ENCODE results near the gene SLC6A12. TPM values are rescaled to one million over a fixed set of nuclear protein-coding genes. Genes with fewer than 3 reads are reported as not detected.

The SLC6A12 gene
- total RNA-seq, 1 donor from 2014 or later = not detected

DNA sequence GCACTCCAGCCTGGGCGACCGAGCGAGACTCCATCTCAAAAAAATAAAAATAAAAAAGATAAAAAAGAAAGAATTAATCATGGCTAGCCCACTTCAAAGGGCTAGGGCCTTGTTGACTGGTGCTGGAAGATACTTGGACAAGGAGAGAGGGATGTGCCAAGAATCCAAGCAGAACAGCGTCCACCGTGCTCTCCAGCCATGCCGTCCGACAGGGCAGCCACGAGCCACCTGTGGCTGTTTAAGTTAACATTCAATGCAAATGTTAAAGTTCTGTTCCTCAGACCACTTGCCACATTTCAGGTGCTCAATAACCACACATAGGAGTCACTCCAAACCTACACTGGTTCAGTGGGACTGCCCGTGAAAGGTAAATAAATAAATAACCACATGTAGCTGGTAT lies 27.3 kb upstream of the SLC6A12 start:
- intact Hi-C loops (cut with DNase I) = no loop called here
- Histone ChIP-seq H3K27me3 (no peaks in the 10 kb centered on the region), H3K4me1 (no peaks in the 10 kb centered on the region), H3K9me3 (no peaks in the 10 kb centered on the region), H3K27ac (no peak overlapping the region), H3K36me3 (no peaks in the 10 kb centered on the region), H3K4me3 (no peak overlapping the region)
- TF ChIP-seq POLR2A (IDR thresholded peaks at IDR 0.05) (no peak), POLR2AphosphoS5 (IDR thresholded peaks at IDR 0.05; ENCODE audit: insufficient read depth in 1 of 2, low read depth in 1 of 2) (no peak)
- TF ChIP-seq, protein P1, sequence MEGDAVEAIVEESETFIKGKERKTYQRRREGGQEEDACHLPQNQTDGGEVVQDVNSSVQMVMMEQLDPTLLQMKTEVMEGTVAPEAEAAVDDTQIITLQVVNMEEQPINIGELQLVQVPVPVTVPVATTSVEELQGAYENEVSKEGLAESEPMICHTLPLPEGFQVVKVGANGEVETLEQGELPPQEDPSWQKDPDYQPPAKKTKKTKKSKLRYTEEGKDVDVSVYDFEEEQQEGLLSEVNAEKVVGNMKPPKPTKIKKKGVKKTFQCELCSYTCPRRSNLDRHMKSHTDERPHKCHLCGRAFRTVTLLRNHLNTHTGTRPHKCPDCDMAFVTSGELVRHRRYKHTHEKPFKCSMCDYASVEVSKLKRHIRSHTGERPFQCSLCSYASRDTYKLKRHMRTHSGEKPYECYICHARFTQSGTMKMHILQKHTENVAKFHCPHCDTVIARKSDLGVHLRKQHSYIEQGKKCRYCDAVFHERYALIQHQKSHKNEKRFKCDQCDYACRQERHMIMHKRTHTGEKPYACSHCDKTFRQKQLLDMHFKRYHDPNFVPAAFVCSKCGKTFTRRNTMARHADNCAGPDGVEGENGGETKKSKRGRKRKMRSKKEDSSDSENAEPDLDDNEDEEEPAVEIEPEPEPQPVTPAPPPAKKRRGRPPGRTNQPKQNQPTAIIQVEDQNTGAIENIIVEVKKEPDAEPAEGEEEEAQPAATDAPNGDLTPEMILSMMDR (IDR thresholded peaks at IDR 0.05) = no peak
- DNase-seq (ENCODE audit: extremely low spot score in 2 of 2) = no peak

DNA sequence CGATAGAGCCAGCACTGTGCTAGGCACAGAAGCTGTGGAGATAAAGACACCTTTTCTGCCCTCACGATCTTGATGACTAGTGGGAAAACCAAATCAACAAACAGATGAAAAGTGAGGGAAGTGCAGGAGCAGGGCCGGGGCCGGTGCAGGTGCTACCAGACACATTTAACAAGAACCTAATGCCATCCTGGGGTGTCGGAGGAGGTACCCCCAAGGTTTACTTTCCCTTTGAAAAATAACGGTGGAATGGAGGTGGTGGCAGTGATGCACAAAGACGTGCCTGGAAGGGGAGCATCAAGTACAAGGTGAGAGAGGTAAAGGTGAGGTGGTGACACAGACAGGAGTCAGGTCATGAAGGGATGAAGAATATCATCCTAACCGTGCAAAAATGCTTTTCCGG lies 26.6 kb upstream of the SLC6A12 start:
- intact Hi-C loops (cut with DNase I) = no loop called here
- Histone ChIP-seq H3K4me1 (no peaks in the 10 kb centered on the region), H3K27me3 (no peaks in the 10 kb centered on the region), H3K27ac (no peak overlapping the region), H3K9me3 (no peaks in the 10 kb centered on the region), H3K4me3 (no peak overlapping the region), H3K36me3 (no peaks in the 10 kb centered on the region)
- peak; percentile 20 to 58 for DNase-seq (ENCODE audit: extremely low spot score in 2 of 2)
- TF ChIP-seq, protein P1 (IDR thresholded peaks at IDR 0.05) = no peak
- TF ChIP-seq POLR2AphosphoS5 (IDR thresholded peaks at IDR 0.05; ENCODE audit: insufficient read depth in 1 of 2, low read depth in 1 of 2) (no peak), POLR2A (IDR thresholded peaks at IDR 0.05) (no peak)

DNA sequence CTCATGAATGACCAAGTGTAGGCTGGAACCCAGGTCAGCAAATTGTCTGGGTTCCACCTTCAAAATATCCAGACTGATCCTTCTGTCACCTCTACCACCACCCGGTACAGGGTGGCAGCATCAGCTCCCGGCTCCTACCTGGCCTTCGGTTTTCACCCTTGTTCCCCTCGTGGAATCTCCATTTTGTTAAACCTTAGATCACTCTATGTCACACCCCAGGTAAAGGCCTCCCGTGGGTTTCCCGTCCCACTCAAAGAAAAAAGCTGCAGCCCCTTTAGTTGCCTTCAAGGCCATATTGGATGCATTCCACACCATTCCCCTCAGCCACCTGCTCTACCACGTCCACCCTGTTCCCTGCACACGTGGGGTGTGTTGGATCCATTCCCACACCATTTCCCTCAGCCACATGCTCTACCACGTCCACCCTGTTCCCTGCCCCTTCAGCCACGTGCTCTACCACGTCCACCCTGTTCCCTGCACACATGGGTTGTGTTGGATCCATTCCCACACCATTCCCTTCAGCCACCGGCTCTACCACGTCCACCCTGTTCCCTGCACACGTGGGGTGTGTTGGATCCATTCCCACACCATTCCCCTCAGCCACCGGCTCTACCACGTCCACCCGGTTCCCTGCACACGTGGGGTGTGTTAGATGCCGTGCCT lies 24.9 kb upstream of the SLC6A12 start:
- DNase-seq (ENCODE audit: extremely low spot score in 2 of 2) = peak; percentile 58 to 89
- Histone ChIP-seq H3K27ac (no peak overlapping the region), H3K36me3 (no peaks in the 10 kb centered on the region), H3K27me3 (no peaks in the 10 kb centered on the region), H3K4me3 (no peak overlapping the region), H3K4me1 (no peaks in the 10 kb centered on the region), H3K9me3 (no peaks in the 10 kb centered on the region)
- TF ChIP-seq, protein P1 (IDR thresholded peaks at IDR 0.05) = no peak
- no peak for TF ChIP-seq POLR2A (IDR thresholded peaks at IDR 0.05)
- intact Hi-C loops (cut with DNase I) = no loop called here

DNA sequence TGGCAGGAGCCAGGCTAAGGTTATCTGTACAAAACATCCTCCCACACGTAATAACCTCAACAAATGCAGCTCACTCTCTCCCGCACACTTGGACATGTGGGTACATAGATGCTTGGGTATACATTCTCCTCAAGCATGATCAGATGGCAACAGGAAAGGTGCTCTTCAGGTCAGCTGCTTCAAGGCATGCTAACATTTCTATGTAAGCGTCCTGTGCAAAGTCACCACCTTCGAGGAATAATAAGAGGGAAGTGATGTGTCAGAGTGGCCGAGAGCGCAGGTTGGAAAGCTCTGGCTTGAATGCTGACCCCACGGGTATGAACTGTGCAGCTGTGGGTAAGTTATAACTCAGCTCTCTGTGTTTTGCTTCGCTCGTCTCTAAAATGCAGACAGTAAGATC lies 24.2 kb upstream of the SLC6A12 start:
- no peak overlapping the region for H3K4me3 ChIP-seq
- no peaks in the 10 kb centered on the region for H3K27me3 ChIP-seq
- H3K4me1 ChIP-seq = no peaks in the 10 kb centered on the region
- DNase-seq (ENCODE audit: extremely low spot score in 2 of 2) = peak in 1 of 2 donors; percentile 54
- no peak overlapping the region for H3K27ac ChIP-seq
- intact Hi-C loops (cut with DNase I) = no loop called here
- no peaks in the 10 kb centered on the region for H3K9me3 ChIP-seq
- TF ChIP-seq POLR2A (IDR thresholded peaks at IDR 0.05) (no peak), POLR2AphosphoS5 (IDR thresholded peaks at IDR 0.05; ENCODE audit: insufficient read depth in 1 of 2, low read depth in 1 of 2) (no peak)
- TF ChIP-seq, protein P1 (IDR thresholded peaks at IDR 0.05) = no peak
- H3K36me3 ChIP-seq = no peaks in the 10 kb centered on the region

DNA sequence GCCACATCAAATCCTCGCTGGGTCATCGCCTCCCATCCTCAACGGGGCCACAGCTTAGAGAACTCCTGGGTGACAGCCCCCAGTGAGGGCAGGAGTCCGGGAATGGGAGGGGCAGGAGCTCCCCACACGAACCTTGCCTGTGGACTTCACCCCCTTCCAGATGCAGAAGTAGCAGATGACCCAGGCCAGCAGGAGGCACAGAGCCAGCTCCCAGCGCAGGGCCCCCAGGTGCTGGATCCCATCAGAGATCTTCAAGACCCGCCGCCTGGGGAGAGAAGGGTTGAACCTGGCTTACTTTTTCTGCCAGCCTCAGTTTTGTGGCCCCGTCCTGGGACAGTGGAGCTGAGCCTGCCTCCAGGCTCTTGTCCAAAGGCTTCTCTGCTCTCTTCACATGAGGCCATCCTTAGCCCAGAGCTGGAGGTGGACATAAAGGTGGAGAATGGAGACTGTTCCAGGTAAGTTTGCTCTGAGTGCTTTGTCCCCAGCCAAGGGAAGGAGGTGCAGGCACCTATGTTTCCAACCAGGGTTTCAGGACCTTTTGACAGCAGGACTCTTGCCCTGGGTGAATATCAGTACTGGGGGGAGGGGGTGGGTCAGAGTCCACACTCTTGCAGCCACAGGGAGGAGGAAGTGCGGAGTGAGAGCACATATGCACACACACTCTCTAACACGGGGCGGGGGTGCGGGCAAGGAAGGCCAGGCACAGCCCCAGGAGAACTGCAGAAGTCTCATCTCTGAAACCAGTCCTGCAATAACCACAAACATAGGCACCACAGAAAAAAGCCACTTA lies 23.3 kb upstream of the SLC6A12 start:
- Histone ChIP-seq H3K36me3 (no peaks in the 10 kb centered on the region), H3K4me1 (no peaks in the 10 kb centered on the region), H3K9me3 (no peaks in the 10 kb centered on the region), H3K27ac (no peak overlapping the region), H3K27me3 (no peaks in the 10 kb centered on the region), H3K4me3 (no peak overlapping the region)
- TF ChIP-seq, protein P1 (IDR thresholded peaks at IDR 0.05) = no peak
- no peak for TF ChIP-seq POLR2AphosphoS5 (IDR thresholded peaks at IDR 0.05; ENCODE audit: insufficient read depth in 1 of 2, low read depth in 1 of 2)
- TF ChIP-seq POLR2A (IDR thresholded peaks at IDR 0.05) = no peak
- peak; percentile 49 to 81 for DNase-seq (ENCODE audit: extremely low spot score in 2 of 2)
- intact Hi-C loops (cut with DNase I) = no loop called here

All from vagina (tissue), 2 donors.